ENCODE data around the gene CCL27.

CCL27 gene

DNA sequence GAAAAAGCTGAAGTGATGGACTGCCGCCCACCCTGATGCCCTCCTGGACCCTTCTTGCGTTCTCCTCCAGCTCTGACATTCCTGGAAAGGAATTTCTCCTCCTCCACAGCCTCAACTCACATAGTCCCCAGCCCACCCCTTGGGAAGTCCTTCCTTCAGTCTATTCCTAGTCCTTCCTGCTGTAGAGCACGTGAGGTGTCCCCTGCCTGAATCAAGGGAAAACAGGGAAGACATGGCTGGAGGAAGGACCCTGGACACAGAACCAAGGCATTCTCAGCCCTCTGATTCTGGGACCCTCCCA lies 37.3 kb downstream of the CCL27 start:
- DNase-seq (ENCODE audit: low spot score): no peak

DNA sequence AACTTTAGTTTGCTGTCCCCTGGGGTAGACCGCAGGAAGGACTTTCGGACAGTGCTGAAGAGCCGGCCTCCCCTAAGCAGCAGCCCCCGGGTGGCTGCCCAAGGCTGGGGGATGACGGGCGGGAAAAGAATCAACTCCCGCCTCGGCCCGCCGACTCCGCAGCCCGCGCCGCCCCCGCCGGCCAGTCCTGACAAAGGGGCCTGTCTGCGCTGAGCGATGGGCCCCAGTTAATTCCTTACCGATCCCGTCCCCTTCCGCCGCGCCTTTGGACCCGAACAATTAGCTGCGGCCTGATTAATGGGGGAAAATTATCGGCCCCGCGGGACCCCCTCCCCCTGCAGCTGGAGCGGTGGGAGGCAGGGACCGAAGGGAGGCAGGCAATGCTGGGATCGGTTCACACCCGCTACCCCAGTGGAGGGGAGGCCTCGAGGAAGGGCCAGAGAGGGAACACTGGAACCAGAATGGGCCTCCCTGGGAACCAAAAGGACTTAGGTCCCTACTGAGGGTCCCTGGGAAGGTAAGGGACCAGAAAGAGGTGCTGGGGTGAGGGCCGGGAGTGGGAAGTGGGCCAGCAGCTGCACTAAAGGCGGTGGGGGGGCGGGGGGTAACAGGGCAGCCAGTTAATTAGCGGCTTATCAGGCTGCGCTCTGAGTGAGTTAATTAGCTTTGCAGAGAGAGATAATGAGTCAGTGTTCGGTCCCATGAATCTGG lies 37.8 kb downstream of the CCL27 start:
- DNase-seq (ENCODE audit: low spot score): no peak

DNA sequence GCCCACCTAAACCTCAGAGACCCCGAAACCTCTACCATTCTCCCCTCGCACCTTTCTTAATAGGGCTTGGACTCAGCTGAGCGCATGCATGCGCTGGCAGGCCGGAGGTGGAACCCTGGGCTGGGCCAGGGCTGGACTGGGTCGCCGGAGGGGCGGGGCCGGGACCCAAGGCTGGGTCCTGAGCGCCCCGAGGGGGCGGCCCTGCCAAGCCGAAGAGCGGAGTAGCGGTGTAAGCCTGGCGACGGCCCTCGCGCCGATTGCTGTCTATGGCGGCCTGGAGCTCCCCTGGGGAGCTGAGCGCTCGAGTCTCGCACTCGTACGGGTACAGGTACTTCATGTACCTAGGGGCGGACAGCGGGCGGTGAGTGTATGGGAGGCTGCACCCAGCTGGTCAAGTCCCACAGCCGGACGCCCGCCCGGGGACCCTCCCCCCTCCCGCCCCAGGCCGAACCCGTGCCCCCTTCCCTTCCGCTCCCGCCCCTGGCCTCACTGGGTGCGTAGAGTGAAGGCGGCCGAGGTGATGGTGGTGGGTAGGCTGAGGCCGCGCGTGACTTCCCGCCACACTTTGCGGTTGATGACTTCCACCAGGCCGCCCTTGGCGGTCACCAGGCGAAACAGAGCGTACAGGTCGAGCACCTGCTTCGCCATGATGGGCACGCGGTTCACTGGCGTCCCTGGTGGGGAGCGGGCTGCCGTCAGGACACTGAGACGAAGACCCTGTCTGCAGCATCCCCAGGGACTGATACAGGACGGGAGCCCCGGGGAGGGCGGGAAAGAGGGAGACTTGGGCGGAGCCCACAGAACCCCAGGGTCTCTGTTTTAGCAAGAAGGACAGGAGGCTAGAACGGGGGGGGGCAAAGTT lies 38.9 kb downstream of the CCL27 start:
- no peak for DNase-seq (ENCODE audit: low spot score)

DNA sequence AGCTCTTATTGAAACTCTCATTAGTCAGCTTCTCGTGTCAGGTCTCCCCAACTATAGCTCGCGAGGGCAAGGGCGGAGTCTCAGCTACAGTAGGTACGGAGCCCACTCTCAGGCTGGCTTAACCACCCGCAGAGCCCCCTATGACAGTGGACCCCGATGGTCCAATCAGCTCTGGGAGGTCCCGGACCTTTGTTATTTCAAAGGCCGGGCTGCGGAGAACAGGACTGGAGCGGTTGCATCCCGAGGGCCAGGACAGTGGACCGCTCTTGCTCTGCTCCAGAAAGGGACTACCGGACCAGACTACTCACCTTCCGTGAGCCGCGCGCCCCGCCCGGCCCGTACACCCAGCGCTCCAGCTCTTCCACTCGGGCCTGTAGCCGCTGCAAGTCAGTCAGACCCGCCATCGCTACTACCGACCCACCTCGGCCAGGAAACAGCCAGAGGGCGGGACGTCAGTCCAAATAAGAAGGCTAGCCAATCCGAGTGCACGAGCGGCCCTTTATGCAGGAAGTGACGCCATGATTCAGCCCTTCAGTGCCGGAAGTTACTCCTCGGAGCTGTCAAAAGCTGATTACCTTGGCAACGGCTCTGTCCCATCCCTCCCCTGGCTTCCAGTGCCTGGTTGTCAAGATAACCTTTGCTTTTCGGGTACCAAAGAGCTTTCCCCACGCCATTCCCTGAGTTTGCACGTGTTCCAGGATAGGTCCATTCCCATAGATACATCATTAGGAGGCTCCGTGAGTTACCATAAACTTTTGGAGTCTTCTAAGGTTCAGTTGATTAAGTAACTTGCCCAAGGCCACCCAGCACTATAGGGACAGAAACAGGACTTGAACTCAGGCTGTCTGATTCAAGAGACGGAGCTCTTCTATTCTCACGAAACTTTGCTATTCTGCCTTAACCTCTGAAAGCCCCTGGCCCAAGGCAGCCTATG lies 42.1 kb downstream of the CCL27 start, which contains the start of gene DCTN3:
Gene DCTN3 (minus strand): TSS at position 435 of the 934 bp plus-strand sequence. CDS start 31 bp downstream, at position 404.
- peak; percentile 96 for DNase-seq (ENCODE audit: low spot score)

DNA sequence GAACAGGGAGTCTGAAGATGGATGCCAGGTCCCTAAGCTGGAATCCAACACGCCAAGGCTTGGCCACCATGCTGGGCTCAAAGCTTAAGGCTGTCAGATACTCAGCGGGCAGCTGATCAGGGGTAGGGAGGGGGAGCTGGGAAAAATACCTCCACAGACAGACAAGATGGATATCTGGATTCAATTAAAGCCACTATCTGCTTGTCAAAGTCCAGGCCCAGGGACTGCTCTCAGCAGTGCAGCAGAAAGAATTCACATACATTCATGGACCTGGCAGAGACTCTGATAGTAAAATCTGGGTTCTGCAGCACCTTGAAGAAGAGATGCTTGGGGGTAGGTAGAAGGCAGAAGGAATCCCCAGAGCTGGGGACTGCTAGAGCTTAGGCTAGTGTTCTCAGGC lies 47.3 kb downstream of the CCL27 start:
- no peak for DNase-seq (ENCODE audit: low spot score)

DNA sequence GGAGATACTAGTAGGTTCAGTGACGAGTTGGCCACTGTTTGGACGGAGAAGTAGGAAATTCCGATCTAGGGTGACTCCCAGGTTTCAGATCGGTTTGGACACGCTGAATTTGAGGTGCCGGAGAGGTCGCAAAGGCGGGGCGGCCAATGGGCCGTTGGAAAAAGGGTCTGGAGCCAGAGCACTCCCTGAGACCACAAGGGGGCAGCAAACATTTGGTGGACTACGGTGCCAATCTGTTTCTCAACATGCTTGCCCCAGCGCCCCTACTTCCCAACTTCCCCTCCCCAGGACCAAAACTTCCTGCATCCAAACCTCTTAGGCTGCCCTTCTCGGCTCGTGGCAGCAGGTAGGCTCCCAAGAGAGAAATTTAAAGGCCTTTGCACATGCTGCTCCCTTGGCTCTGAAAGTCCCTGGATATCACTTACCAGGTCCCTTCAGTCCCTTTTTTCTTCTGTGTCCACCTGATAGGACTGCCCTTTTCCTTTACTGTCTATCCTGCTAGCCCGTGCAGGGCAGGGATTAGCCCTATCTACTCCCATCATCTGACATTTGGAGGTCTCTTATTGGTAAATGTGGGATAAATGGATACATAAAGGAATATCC lies 49.6 kb downstream of the CCL27 start:
- DNase-seq (ENCODE audit: low spot score): peak; percentile 84
